Neural cell (in vitro differentiated cells): ENCODE data around the gene CHRNA7. TPM values are rescaled to one million over a fixed set of nuclear protein-coding genes. Genes with fewer than 3 reads are reported as not detected.

Experiments used
- H2AFZ ChIP-seq: fragments of 200-600, 300-800 bp; sonication (generic), shearing (Covaris generic); 2 replicates; pipeline ENCODE4 v1.6.0; 2014; ENCODE audit warnings: low read depth, mild to moderate bottlenecking, antibody characterized with exemption, low read length, moderate library complexity
- H3F3A ChIP-seq: fragments of 200-600 bp; shearing (Covaris generic); 2 replicates; pipeline ENCODE4 v1.6.1; 2016; ENCODE audit warnings: mild to moderate bottlenecking, moderate library complexity, mixed read lengths, antibody characterized with exemption, low read length; ENCODE audit not compliant: insufficient read depth, poor library complexity, severe bottlenecking
- H3K27ac ChIP-seq: fragments of 200-600, 300-800 bp; sonication (generic), shearing (Covaris generic); 2 replicates; pipeline ENCODE4 v1.5.1; 2014; ENCODE audit warnings: mild to moderate bottlenecking, low read length, moderate library complexity
- H3K27me3 ChIP-seq: fragments of 300-800, 200-600 bp; sonication (generic), shearing (Covaris generic); 2 replicates; pipeline ENCODE4 v1.6.0; 2014; ENCODE audit warnings: mild to moderate bottlenecking, low read depth, low read length, moderate library complexity; ENCODE audit not compliant: insufficient read depth
- H3K36me3 ChIP-seq: fragments of 300-800, 200-600 bp; sonication (generic), shearing (Covaris generic); 2 replicates; pipeline ENCODE4 v1.5.1; 2014; ENCODE audit warnings: mild to moderate bottlenecking, antibody characterized with exemption, low read length, moderate library complexity; ENCODE audit not compliant: insufficient read depth
- H3K4me2 ChIP-seq: fragments of 300-800, 200-600 bp; sonication (generic), shearing (Covaris generic); 2 replicates; pipeline ENCODE4 v1.6.0; 2014; ENCODE audit warnings: mild to moderate bottlenecking, low read length
- H3K4me3 ChIP-seq: fragments of 300-800, 200-600 bp; sonication (generic), shearing (Covaris generic); 2 replicates; pipeline ENCODE4 v1.5.1; 2014; ENCODE audit warnings: mild to moderate bottlenecking, low read length, moderate library complexity
- H3K79me2 ChIP-seq: fragments of 200-600 bp; shearing (Covaris generic); replicated peaks from 2 replicates; pipeline ENCODE4 v1.6.0; 2014; ENCODE audit warnings: mild to moderate bottlenecking, low read length, moderate library complexity; ENCODE audit not compliant: insufficient read depth
- H3K9ac ChIP-seq: fragments of 300-800, 200-600 bp; sonication (generic), shearing (Covaris generic); 2 replicates; pipeline ENCODE4 v1.6.1; 2016; ENCODE audit warnings: mild to moderate bottlenecking, low read length, mixed read lengths
- H3K9me2 ChIP-seq: fragments of 200-600 bp; shearing (Covaris generic); 2 replicates; pipeline ENCODE4 v1.6.1; 2016; ENCODE audit warnings: mild to moderate bottlenecking, low read length, mixed read lengths; ENCODE audit not compliant: insufficient read depth
- H3K9me3 ChIP-seq: fragments of 200-600, 300-800 bp; sonication (generic), shearing (Covaris generic); 2 replicates; pipeline ENCODE4 v1.6.1; 2016; ENCODE audit warnings: mild to moderate bottlenecking, mixed run types, low read length, moderate library complexity, mixed read lengths
- H4K20me1 ChIP-seq: fragments of 200-600 bp; shearing (Covaris generic); 2 replicates; pipeline ENCODE4 v1.6.1; 2016; ENCODE audit warnings: mild to moderate bottlenecking, mixed run types; ENCODE audit not compliant: insufficient read depth
- CTCF ChIP-seq: fragments of 450-650 bp; IDR thresholded peaks from 2 replicates; pipeline ENCODE4 v1.5.1; 2014; ENCODE audit warnings: antibody characterized with exemption, mild to moderate bottlenecking, moderate library complexity; ENCODE audit not compliant: poor library complexity, severe bottlenecking
- EP300 ChIP-seq: fragments of 450-650 bp; conservative IDR thresholded peaks from 2 replicates; pipeline ENCODE4 v1.6.1; 2014; ENCODE audit warnings: antibody characterized with exemption, mild to moderate bottlenecking, moderate library complexity; ENCODE audit not compliant: poor library complexity, severe bottlenecking
- EZH2 ChIP-seq: fragments of 200-600, 300-800 bp; shearing (Covaris generic), sonication (generic); IDR thresholded peaks from 2 replicates; pipeline ENCODE4 v1.6.1; 2014; ENCODE audit warnings: antibody characterized with exemption, low read length, borderline replicate concordance, mild to moderate bottlenecking; ENCODE audit not compliant: insufficient read depth, poor library complexity, severe bottlenecking
- MXI1 ChIP-seq: fragments of 450-650 bp; conservative IDR thresholded peaks from 2 replicates; pipeline ENCODE4 v1.6.1; 2014; ENCODE audit warnings: antibody characterized with exemption, mild to moderate bottlenecking; ENCODE audit not compliant: poor library complexity, severe bottlenecking
- POLR2AphosphoS5 ChIP-seq: IDR thresholded peaks from 2 replicates; pipeline ENCODE4 v1.6.1; 2012
- RAD21 ChIP-seq: fragments of 450-650 bp; conservative IDR thresholded peaks from 2 replicates; pipeline ENCODE4 v1.6.1; 2014; ENCODE audit warnings: antibody characterized with exemption, mild to moderate bottlenecking, moderate library complexity
- SMC3 ChIP-seq: fragments of 450-650 bp; conservative IDR thresholded peaks from 2 replicates; pipeline ENCODE4 v1.6.1; 2014; ENCODE audit warnings: antibody characterized with exemption, mild to moderate bottlenecking, moderate library complexity; ENCODE audit not compliant: poor library complexity
- TAF1 ChIP-seq: IDR thresholded peaks from 2 replicates; pipeline ENCODE4 v1.6.1; 2012; ENCODE audit warnings: low read depth
- polyA plus RNA-seq: library from polyadenylated mRNA; depleted of rRNA; stranded (reverse); fragments of >200 nt; gene quantifications from 2 replicates; pipeline ENCODE4 v1.2.3, GENCODE V29; 2014
- TF ChIP-seq, protein P1 (sequence below): IDR thresholded peaks from 2 replicates; pipeline ENCODE4 v1.6.1; 2012; ENCODE audit warnings: borderline replicate concordance

Gene CHRNA7
- polyA plus RNA-seq, 1 donor from 2014 or later: 5.0 TPM

- Histone ChIP-seq H3K4me2 (no peak overlapping the region), H3K36me3 (no peaks in the 10 kb centered on the region), H4K20me1 (no peaks in the 10 kb centered on the region), H3K9ac (no peak overlapping the region), H3K79me2 (no peaks in the 10 kb centered on the region), H2AFZ (no peak overlapping the region), H3F3A (no peaks in the 10 kb centered on the region), H3K27me3 (no peaks in the 10 kb centered on the region), H3K27ac (no peak overlapping the region), H3K9me2 (no peaks in the 10 kb centered on the region), H3K9me3 (no peaks in the 10 kb centered on the region), H3K4me3 (no peak overlapping the region)
- TF ChIP-seq, protein P1, sequence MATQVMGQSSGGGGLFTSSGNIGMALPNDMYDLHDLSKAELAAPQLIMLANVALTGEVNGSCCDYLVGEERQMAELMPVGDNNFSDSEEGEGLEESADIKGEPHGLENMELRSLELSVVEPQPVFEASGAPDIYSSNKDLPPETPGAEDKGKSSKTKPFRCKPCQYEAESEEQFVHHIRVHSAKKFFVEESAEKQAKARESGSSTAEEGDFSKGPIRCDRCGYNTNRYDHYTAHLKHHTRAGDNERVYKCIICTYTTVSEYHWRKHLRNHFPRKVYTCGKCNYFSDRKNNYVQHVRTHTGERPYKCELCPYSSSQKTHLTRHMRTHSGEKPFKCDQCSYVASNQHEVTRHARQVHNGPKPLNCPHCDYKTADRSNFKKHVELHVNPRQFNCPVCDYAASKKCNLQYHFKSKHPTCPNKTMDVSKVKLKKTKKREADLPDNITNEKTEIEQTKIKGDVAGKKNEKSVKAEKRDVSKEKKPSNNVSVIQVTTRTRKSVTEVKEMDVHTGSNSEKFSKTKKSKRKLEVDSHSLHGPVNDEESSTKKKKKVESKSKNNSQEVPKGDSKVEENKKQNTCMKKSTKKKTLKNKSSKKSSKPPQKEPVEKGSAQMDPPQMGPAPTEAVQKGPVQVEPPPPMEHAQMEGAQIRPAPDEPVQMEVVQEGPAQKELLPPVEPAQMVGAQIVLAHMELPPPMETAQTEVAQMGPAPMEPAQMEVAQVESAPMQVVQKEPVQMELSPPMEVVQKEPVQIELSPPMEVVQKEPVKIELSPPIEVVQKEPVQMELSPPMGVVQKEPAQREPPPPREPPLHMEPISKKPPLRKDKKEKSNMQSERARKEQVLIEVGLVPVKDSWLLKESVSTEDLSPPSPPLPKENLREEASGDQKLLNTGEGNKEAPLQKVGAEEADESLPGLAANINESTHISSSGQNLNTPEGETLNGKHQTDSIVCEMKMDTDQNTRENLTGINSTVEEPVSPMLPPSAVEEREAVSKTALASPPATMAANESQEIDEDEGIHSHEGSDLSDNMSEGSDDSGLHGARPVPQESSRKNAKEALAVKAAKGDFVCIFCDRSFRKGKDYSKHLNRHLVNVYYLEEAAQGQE: no peak
- no peak for TF ChIP-seq EP300
- no peak for TF ChIP-seq MXI1
- TF ChIP-seq SMC3: no peak
Observed at GRCh38 chr15:32107477-32108080, 77.3 kb downstream of the CHRNA7 start.

GRCh38 chr15:32108661-32109060 is 78.3 kb downstream of the CHRNA7 start:
- H3K9ac ChIP-seq: no peak overlapping the region
- no peak overlapping the region for H2AFZ ChIP-seq
- H3F3A ChIP-seq: no peaks in the 10 kb centered on the region
- H3K9me3 ChIP-seq: no peaks in the 10 kb centered on the region
- no peak overlapping the region for H3K4me2 ChIP-seq
- H3K27me3 ChIP-seq: no peaks in the 10 kb centered on the region
- H4K20me1 ChIP-seq: no peaks in the 10 kb centered on the region
- H3K4me3 ChIP-seq: no peak overlapping the region
- H3K9me2 ChIP-seq: no peaks in the 10 kb centered on the region
- TF ChIP-seq SMC3 (no peak), POLR2AphosphoS5 (no peak), MXI1 (no peak), TAF1 (no peak), EP300 (no peak), RAD21 (no peak), EZH2 (no peak), CTCF (no peak)
- TF ChIP-seq, protein P1: no peak
- H3K79me2 ChIP-seq: no peaks in the 10 kb centered on the region
- H3K36me3 ChIP-seq: no peaks in the 10 kb centered on the region
- no peak overlapping the region for H3K27ac ChIP-seq
